ENCODE results near the gene TXNDC11. TPM values are rescaled to one million over a fixed set of nuclear protein-coding genes. Genes with fewer than 3 reads are reported as not detected.

Gene TXNDC11
- total RNA-seq, 1 experiment from 2014 or later, result 30.9 TPM

GRCh38 chr16:11692651-11693050 lies 50.0 kb downstream of the TXNDC11 start:
- Histone ChIP-seq H3K27ac (no peak overlapping the region), H2AFZ (no peak overlapping the region), H3K4me2 (no peak overlapping the region), H3K4me1 (replicated peaks; ENCODE audit: insufficient read depth) (peaks cover 11% of the 10 kb centered on the region), H3K9me3 (ENCODE audit: insufficient read depth, low read depth) (no peaks in the 10 kb centered on the region), H3K79me2 (ENCODE audit: low read depth) (no peaks in the 10 kb centered on the region), H3K36me3 (ENCODE audit: low read depth) (peaks cover 7% of the 10 kb centered on the region; the same call in 1 of the 2 replicates), H3K27me3 (ENCODE audit: insufficient read depth, low read depth) (no peaks in the 10 kb centered on the region), H3F3A (ENCODE audit: insufficient read depth, low read depth) (0 out of 2 replicates have a peak, but pooled peaks cover 14% of the 10 kb centered on the region), H3K9me2 (ENCODE audit: insufficient read depth) (no peaks in the 10 kb centered on the region), H4K20me1 (ENCODE audit: insufficient read depth) (peaks cover 19% of the 10 kb centered on the region), H3K4me3 (no peak overlapping the region)
- CTCF ChIA-PET, result no interaction called here
- no peak for DNase-seq
- intact Hi-C loops (cut with micrococcal nuclease; ENCODE audit: unreplicated experiment), result no loop called here
- TF ChIP-seq CTCF (conservative IDR thresholded peaks at IDR 0.05) (no peak), EZH2 (IDR thresholded peaks at IDR 0.05; ENCODE audit: low read depth) (no peak)
- BruUV-seq (replicated peaks), result no TSS peak
- POLR2A ChIA-PET (ENCODE audit: unreplicated experiment), result no interaction called here

- no peak overlapping the region for H2AFZ ChIP-seq
- H3K36me3 ChIP-seq (ENCODE audit: low read depth), result peaks cover 11% of the 10 kb centered on the region; the same call in 1 of the 2 replicates
- ChIA-PET CTCF (no interaction called here), POLR2A (ENCODE audit: unreplicated experiment) (no interaction called here)
- H3F3A ChIP-seq (ENCODE audit: insufficient read depth, low read depth), result 0 out of 2 replicates have a peak, but pooled peaks cover 14% of the 10 kb centered on the region
- H3K4me1 ChIP-seq (replicated peaks; ENCODE audit: insufficient read depth), result peaks cover 11% of the 10 kb centered on the region
- no peak for DNase-seq
- H3K79me2 ChIP-seq (ENCODE audit: low read depth), result no peaks in the 10 kb centered on the region
- no peaks in the 10 kb centered on the region for H3K9me3 ChIP-seq (ENCODE audit: insufficient read depth, low read depth)
- no peaks in the 10 kb centered on the region for H3K27me3 ChIP-seq (ENCODE audit: insufficient read depth, low read depth)
- no peak overlapping the region for H3K4me3 ChIP-seq
- H3K9me2 ChIP-seq (ENCODE audit: insufficient read depth), result no peaks in the 10 kb centered on the region
- H4K20me1 ChIP-seq (ENCODE audit: insufficient read depth), result peaks cover 19% of the 10 kb centered on the region
- H3K4me2 ChIP-seq, result no peak overlapping the region
- intact Hi-C loops (cut with micrococcal nuclease; ENCODE audit: unreplicated experiment), result no loop called here
- BruUV-seq (replicated peaks), result no TSS peak
- H3K27ac ChIP-seq, result no peak overlapping the region
- no peak for TF ChIP-seq EZH2 (IDR thresholded peaks at IDR 0.05; ENCODE audit: low read depth)
- no peak for TF ChIP-seq CTCF (conservative IDR thresholded peaks at IDR 0.05)
These were observed 50.5 kb downstream of the TXNDC11 start for GRCh38 chr16:11692171-11692570.

- no peak for DNase-seq
- no peak overlapping the region for H3K4me3 ChIP-seq
- H3K36me3 ChIP-seq (ENCODE audit: low read depth), result peaks cover 13% of the 10 kb centered on the region
- intact Hi-C loops (cut with micrococcal nuclease; ENCODE audit: unreplicated experiment), result no loop called here
- H3F3A ChIP-seq (ENCODE audit: insufficient read depth, low read depth), result 0 out of 2 replicates have a peak, but pooled peaks cover 14% of the 10 kb centered on the region
- peaks cover 19% of the 10 kb centered on the region for H4K20me1 ChIP-seq (ENCODE audit: insufficient read depth)
- H2AFZ ChIP-seq, result no peak overlapping the region
- H3K4me2 ChIP-seq, result no peak overlapping the region
- no peak for TF ChIP-seq EZH2 (IDR thresholded peaks at IDR 0.05; ENCODE audit: low read depth)
- TF ChIP-seq CTCF (conservative IDR thresholded peaks at IDR 0.05), result no peak
- H3K9me3 ChIP-seq (ENCODE audit: insufficient read depth, low read depth), result no peaks in the 10 kb centered on the region
- BruUV-seq (replicated peaks), result no TSS peak
- H3K27ac ChIP-seq, result no peak overlapping the region
- ChIA-PET POLR2A (ENCODE audit: unreplicated experiment) (no interaction called here), CTCF (no interaction called here)
- H3K4me1 ChIP-seq (replicated peaks; ENCODE audit: insufficient read depth), result peaks cover 11% of the 10 kb centered on the region
- H3K9me2 ChIP-seq (ENCODE audit: insufficient read depth), result no peaks in the 10 kb centered on the region
- no peaks in the 10 kb centered on the region for H3K79me2 ChIP-seq (ENCODE audit: low read depth)
- H3K27me3 ChIP-seq (ENCODE audit: insufficient read depth, low read depth), result no peaks in the 10 kb centered on the region
These were observed 50.9 kb downstream of the TXNDC11 start for GRCh38 chr16:11691771-11692170.

Data from PC-9 (cell line).